Transverse colon (tissue), 4 donors: ENCODE data around the gene LSM14B. TPM values are rescaled to one million over a fixed set of nuclear protein-coding genes. Genes with fewer than 3 reads are reported as not detected.
"Not testable (repeated sequence)": the region's sequence is repeated elsewhere in the genome, so short reads cannot be mapped to it uniquely, and the experiment has no call there.

Experiments
- DNase-seq: peaks from one replicate; pipeline ENCODE4 v3.0.0-alpha.2; 2019
- H3K27ac ChIP-seq, 4 donors: fragments of 200-600 bp; sonication (generic); 2 replicates each; pipeline ENCODE4 v1.5.1; 2016 to 2018; ENCODE audit warnings: inconsistent platforms in 4 of 4
- H3K27me3 ChIP-seq: fragments of 200-600 bp; sonication (generic); 2 replicates; pipeline ENCODE4 v1.5.1; 2017; ENCODE audit warnings: inconsistent platforms
- H3K36me3 ChIP-seq, 4 donors: fragments of 200-600 bp; sonication (generic); 2 replicates each; pipeline ENCODE4 v1.5.1; 2017 to 2019; ENCODE audit warnings: inconsistent platforms in 4 of 4
- H3K4me1 ChIP-seq, 4 donors: fragments of 200-600 bp; sonication (generic); 2 replicates each; pipeline ENCODE4 v1.5.1; 2017 to 2020; ENCODE audit warnings: inconsistent platforms in 4 of 4
- H3K4me3 ChIP-seq, 4 donors: fragments of 200-600 bp; sonication (generic); 1 replicate in 1 of 4; 2 replicates in 3 of 4; pipeline versions ENCODE4 v1.5.1 to v1.6.1; 2017 to 2019; ENCODE audit warnings: inconsistent platforms in 4 of 4
- H3K9me3 ChIP-seq, 2 donors: fragments of 200-600 bp; sonication (generic); 2 replicates each; pipeline ENCODE4 v1.5.1; 2017 to 2019; ENCODE audit warnings: inconsistent platforms in 2 of 2
- EP300 ChIP-seq: sonication (generic); formaldehyde crosslinking; IDR thresholded peaks from one replicate; pipeline ENCODE4 v1.6.1; 2017; ENCODE audit warnings: antibody characterized with exemption, low read depth
- POLR2A ChIP-seq: fragments of 450-650 bp; IDR thresholded peaks from one replicate; pipeline ENCODE4 v1.6.1; 2016; ENCODE audit warnings: antibody characterized with exemption, mild to moderate bottlenecking, moderate library complexity
- POLR2AphosphoS5 ChIP-seq, 3 donors: sonication (generic); formaldehyde crosslinking; IDR thresholded peaks; one replicate each; pipeline ENCODE4 v1.6.1; 2016; ENCODE audit warnings: antibody characterized with exemption in 3 of 3
- WGBS, 2 donors: methylation state at CpG; one replicate each; pipeline ENCODE4 v1.1.5; 2018; ENCODE audit warnings: low coverage in 1 of 2; 5-methylcytosine and 5-hydroxymethylcytosine counted together
- in situ Hi-C, 4 donors: fragments of 200-750 bp; cut with MboI; loops; one replicate each; pipeline versions ENCODE4 v1.15.0 to v1.15.1; 2017; ENCODE audit warnings: low sequenced_read_pairs in 3 of 4, low pct_ligation_motif_present in 1 of 4, low pct_unique_long_range_greater_than_20kb in 1 of 4
- intact Hi-C: fragments of 100-400 bp; cut with DNase I; formaldehyde crosslinking; loops from one replicate; pipeline ENCODE4 v1.15.1; 2023; ENCODE audit warnings: low total_unique reads
- total RNA-seq, 4 donors: library from RNA; depleted of rRNA; stranded (reverse); fragments of >200 nt; gene quantifications; one replicate each; pipeline ENCODE4 v1.1.0, GENCODE V29; 2016
- TF ChIP-seq, protein P1 (sequence below), 5 experiments: fragments of 200-600 bp in 3 of 5; fragments of 450-650 bp in 2 of 5; sonication (generic) in 3 of 5; IDR thresholded peaks; 1 replicate in 2 of 5; 2 replicates in 3 of 5; pipeline ENCODE4 v1.5.1; 2016 to 2017; ENCODE audit warnings: antibody characterized with exemption in 5 of 5, inconsistent platforms in 3 of 5, mild to moderate bottlenecking in 2 of 5, moderate library complexity in 1 of 5

LSM14B gene
- total RNA-seq, 4 donors from 2014 or later: 22.1 to 45.3 (median 35.6) TPM

- Histone ChIP-seq H3K27ac (no peak overlapping the region), H3K36me3 (no peaks in the 10 kb centered on the region), H3K4me3 (no peak overlapping the region), H3K9me3 (peaks cover 7 to 9% of the 10 kb centered on the region in 2 donors), H3K4me1 (no peaks in the 10 kb centered on the region), H3K27me3 (no peaks in the 10 kb centered on the region)
- no peak for DNase-seq
- intact Hi-C loops (no loop called here), in situ Hi-C loops (no loop called here)
- 67 to 77% methylated on average over 1 to 15 of the region's 15 CpGs for WGBS, 2 donors
- TF ChIP-seq POLR2AphosphoS5 (IDR thresholded peaks at IDR 0.05) (no peak), POLR2A (no peak), EP300 (no peak)
- TF ChIP-seq, protein P1, sequence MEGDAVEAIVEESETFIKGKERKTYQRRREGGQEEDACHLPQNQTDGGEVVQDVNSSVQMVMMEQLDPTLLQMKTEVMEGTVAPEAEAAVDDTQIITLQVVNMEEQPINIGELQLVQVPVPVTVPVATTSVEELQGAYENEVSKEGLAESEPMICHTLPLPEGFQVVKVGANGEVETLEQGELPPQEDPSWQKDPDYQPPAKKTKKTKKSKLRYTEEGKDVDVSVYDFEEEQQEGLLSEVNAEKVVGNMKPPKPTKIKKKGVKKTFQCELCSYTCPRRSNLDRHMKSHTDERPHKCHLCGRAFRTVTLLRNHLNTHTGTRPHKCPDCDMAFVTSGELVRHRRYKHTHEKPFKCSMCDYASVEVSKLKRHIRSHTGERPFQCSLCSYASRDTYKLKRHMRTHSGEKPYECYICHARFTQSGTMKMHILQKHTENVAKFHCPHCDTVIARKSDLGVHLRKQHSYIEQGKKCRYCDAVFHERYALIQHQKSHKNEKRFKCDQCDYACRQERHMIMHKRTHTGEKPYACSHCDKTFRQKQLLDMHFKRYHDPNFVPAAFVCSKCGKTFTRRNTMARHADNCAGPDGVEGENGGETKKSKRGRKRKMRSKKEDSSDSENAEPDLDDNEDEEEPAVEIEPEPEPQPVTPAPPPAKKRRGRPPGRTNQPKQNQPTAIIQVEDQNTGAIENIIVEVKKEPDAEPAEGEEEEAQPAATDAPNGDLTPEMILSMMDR (IDR thresholded peaks at IDR 0.05): no peak
These were observed 41.9 kb upstream of the LSM14B start for GRCh38 chr20:62080249-62080990.

DNA sequence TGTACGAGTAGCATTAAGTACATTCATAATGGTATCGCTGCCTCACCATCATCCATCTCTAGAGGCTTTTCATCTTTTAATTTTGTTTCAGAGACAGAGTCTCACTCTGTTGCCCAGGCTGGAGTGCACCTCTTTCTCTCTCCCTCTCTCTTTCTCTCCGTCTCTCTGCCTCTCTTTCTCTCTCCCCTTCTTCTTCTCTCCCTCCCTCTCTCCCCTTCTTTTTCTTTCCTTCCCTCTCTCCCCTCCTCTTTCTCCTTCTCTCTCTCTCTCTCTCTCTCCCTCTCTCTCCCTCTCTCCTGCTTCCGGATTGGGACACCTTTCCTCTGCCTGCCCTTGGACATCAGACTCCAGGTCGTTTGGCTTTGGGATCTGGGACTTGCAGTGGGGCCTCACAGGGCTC is 39.0 kb upstream of the LSM14B start:
- peaks cover 9% of the 10 kb centered on the region for H3K27me3 ChIP-seq
- no peaks in the 10 kb centered on the region for H3K4me1 ChIP-seq
- in situ Hi-C loops (no loop called here), intact Hi-C loops (no loop called here)
- H3K36me3 ChIP-seq: no peaks in the 10 kb centered on the region
- 76 to 85% methylated on average over 2 to 5 of the region's 5 CpGs for WGBS, 2 donors
- no peak overlapping the region for H3K4me3 ChIP-seq
- no peak for DNase-seq
- no peak overlapping the region for H3K27ac ChIP-seq
- TF ChIP-seq, protein P1 (IDR thresholded peaks at IDR 0.05): no peak
- TF ChIP-seq POLR2AphosphoS5 (IDR thresholded peaks at IDR 0.05): no peak
- no peak for TF ChIP-seq EP300
- no peak for TF ChIP-seq POLR2A
- H3K9me3 ChIP-seq: no peaks in the 10 kb centered on the region

DNA sequence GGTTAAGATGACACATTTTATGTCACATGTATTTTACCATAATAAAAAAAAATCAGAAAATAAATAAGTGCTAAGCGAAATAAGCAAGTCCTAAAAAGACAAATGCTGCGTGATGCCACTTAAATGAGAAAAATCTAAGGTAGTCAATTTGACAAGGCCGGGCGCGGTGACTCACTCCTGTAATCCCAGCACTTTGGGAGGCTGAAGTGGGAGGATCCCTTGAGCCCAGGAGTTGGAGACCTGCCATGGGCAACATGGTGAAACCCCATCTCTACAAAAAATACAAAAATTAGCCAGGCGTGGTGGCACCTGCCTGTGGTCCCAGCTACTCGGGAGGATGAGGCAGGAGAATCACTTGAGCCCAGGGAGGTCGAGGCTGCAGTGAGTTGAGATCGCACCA is 38.1 kb upstream of the LSM14B start:
- DNase-seq, H3K27ac ChIP-seq, H3K4me1 ChIP-seq, H3K4me3 ChIP-seq, in situ Hi-C loops, H3K9me3 ChIP-seq, intact Hi-C loops, H3K36me3 ChIP-seq, H3K27me3 ChIP-seq: not testable (repeated sequence)
- WGBS, 2 donors: 88 to 91% methylated on average over 8 to 9 of the region's 9 CpGs

- in situ Hi-C loops: no loop called here
- TF ChIP-seq, protein P1 (IDR thresholded peaks at IDR 0.05): no peak
- TF ChIP-seq POLR2A (no peak), EP300 (no peak), POLR2AphosphoS5 (IDR thresholded peaks at IDR 0.05) (no peak)
These were observed 37.1 kb upstream of the LSM14B start for GRCh38 chr20:62085206-62085605.

DNA sequence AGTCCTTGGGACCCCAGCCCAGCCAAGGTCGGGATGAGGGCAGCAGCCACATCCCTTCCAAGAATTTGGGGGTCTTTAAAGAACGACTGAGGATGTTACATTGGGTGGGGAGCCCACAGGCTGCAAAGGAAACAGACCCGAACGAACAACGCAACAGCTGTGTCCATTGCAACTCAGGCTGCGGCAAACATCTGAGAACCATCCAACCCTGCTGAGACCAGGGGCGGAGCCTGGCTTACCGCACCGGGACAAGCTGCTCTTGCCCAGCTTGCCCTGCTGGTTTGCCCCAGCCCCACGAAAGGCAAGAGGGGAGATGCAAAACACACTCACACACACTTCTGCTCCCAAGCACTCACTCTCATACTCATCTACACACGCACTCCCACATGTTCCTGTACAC is 35.0 kb upstream of the LSM14B start:
- no peak for DNase-seq
- intact Hi-C loops: no loop called here
- Histone ChIP-seq H3K9me3 (no peaks in the 10 kb centered on the region), H3K4me3 (no peak overlapping the region), H3K36me3 (no peaks in the 10 kb centered on the region), H3K27me3 (peaks cover 12% of the 10 kb centered on the region), H3K4me1 (no peaks in the 10 kb centered on the region), H3K27ac (no peak overlapping the region)
- in situ Hi-C loops: no loop called here
- TF ChIP-seq, protein P1 (IDR thresholded peaks at IDR 0.05): no peak
- TF ChIP-seq POLR2A: no peak
- no peak for TF ChIP-seq EP300
- TF ChIP-seq POLR2AphosphoS5 (IDR thresholded peaks at IDR 0.05): no peak
- WGBS, 2 donors: 49% methylated on average over 11 of the region's 11 CpGs; no CpG with 5 or more reads in 1 of the 2 donors

More at GRCh38 chr20:62085206-62085605, 37.1 kb upstream of the LSM14B start:
- 56 to 81% methylated on average over 8 to 9 of the region's 9 CpGs for WGBS, 2 donors
- no peak overlapping the region for H3K4me3 ChIP-seq
- H3K4me1 ChIP-seq: no peaks in the 10 kb centered on the region
- intact Hi-C loops: no loop called here
- H3K27me3 ChIP-seq: peaks cover 9% of the 10 kb centered on the region
- no peak for DNase-seq
- H3K27ac ChIP-seq: no peak overlapping the region
- H3K9me3 ChIP-seq: no peaks in the 10 kb centered on the region
- no peaks in the 10 kb centered on the region for H3K36me3 ChIP-seq
